ENCODE results near the gene RAET1E. TPM values are rescaled to one million over a fixed set of nuclear protein-coding genes. Genes with fewer than 3 reads are reported as not detected.
"Not testable (repeated sequence)": the region's sequence is repeated elsewhere in the genome, so short reads cannot be mapped to it uniquely, and the experiment has no call there.

Gene RAET1E
- under 1 TPM in 1 of 2 donors, not detected in 1; 0.55 TPM for total RNA-seq
- 0 reads per million in 2 donors for total RNA-seq

- H3K4me1 Mint-ChIP-seq, result peaks cover 34% of the 10 kb centered on the region
- DNase-seq (no peak), ATAC-seq (no peak)
- H3K27ac Mint-ChIP-seq, result peak within 1 kb of the TSS; percentile 87
- H3K27me3 Mint-ChIP-seq, result peaks cover 17% of the 10 kb centered on the region
- peak within 1 kb of the TSS; percentile 75 for H3K4me3 Mint-ChIP-seq
- no peaks in the 10 kb centered on the region for H3K9me3 ChIP-seq (ENCODE audit: control insufficient read depth, low read length, poor library complexity, severe bottlenecking)
- peaks cover 2% of the 10 kb centered on the region for H3K36me3 Mint-ChIP-seq (ENCODE audit: low read depth)
Observed at GRCh38 chr6:149897855-149898744, at the start of gene RAET1E. Gene RAET1E, minus strand, starts transcription at chr6:149898113. Its CDS starts 7,212 bp downstream, at chr6:149890901.

GRCh38 chr6:149947533-149947932, 49.6 kb upstream of the RAET1E start:
- not testable (repeated sequence) for ATAC-seq; DNase-seq; H3K36me3 Mint-ChIP-seq (ENCODE audit: low read depth); H3K27ac Mint-ChIP-seq; H3K4me1 Mint-ChIP-seq; H3K4me3 Mint-ChIP-seq; H3K9me3 ChIP-seq (ENCODE audit: control insufficient read depth, low read length, poor library complexity, severe bottlenecking)
- peaks cover 57% of the 10 kb centered on the region for H3K27me3 Mint-ChIP-seq

- Mint-ChIP-seq H3K27me3 (peaks cover 48% of the 10 kb centered on the region), H3K4me1 (peaks cover 13% of the 10 kb centered on the region)
- not testable (repeated sequence) for H3K9me3 ChIP-seq (ENCODE audit: control insufficient read depth, low read length, poor library complexity, severe bottlenecking); H3K36me3 Mint-ChIP-seq (ENCODE audit: low read depth); H3K27ac Mint-ChIP-seq; H3K4me3 Mint-ChIP-seq; ATAC-seq; DNase-seq
Observed at GRCh38 chr6:149946631-149947030, 48.7 kb upstream of the RAET1E start.

- peaks cover 11% of the 10 kb centered on the region for H3K4me1 Mint-ChIP-seq
- H3K36me3 Mint-ChIP-seq (ENCODE audit: low read depth); H3K4me3 Mint-ChIP-seq; ATAC-seq; H3K9me3 ChIP-seq (ENCODE audit: control insufficient read depth, low read length, poor library complexity, severe bottlenecking); H3K27ac Mint-ChIP-seq; DNase-seq: not testable (repeated sequence)
- peaks cover 37% of the 10 kb centered on the region for H3K27me3 Mint-ChIP-seq
Observed at GRCh38 chr6:149945276-149945675, 47.4 kb upstream of the RAET1E start.

- Mint-ChIP-seq H3K4me1 (peaks cover 17% of the 10 kb centered on the region), H3K4me3 (peak overlapping the region; percentile 82), H3K27me3 (peaks cover 40% of the 10 kb centered on the region)
- not testable (repeated sequence) for ATAC-seq; H3K27ac Mint-ChIP-seq; H3K9me3 ChIP-seq (ENCODE audit: control insufficient read depth, low read length, poor library complexity, severe bottlenecking); H3K36me3 Mint-ChIP-seq (ENCODE audit: low read depth); DNase-seq
Observed at GRCh38 chr6:149943321-149943720, 45.4 kb upstream of the RAET1E start.

GRCh38 chr6:149942461-149942829, 44.5 kb upstream of the RAET1E start:
- no peak for ATAC-seq
- no peak for DNase-seq
- H3K36me3 Mint-ChIP-seq (ENCODE audit: low read depth), result no peaks in the 10 kb centered on the region
- H3K4me3 Mint-ChIP-seq, result peak overlapping the region; percentile 92
- H3K27me3 Mint-ChIP-seq, result peaks cover 40% of the 10 kb centered on the region
- H3K9me3 ChIP-seq (ENCODE audit: control insufficient read depth, low read length, poor library complexity, severe bottlenecking), result no peaks in the 10 kb centered on the region
- H3K4me1 Mint-ChIP-seq, result peaks cover 22% of the 10 kb centered on the region
- H3K27ac Mint-ChIP-seq, result peak overlapping the region; percentile 94

- Mint-ChIP-seq H3K36me3 (ENCODE audit: low read depth) (no peaks in the 10 kb centered on the region), H3K27me3 (peaks cover 44% of the 10 kb centered on the region), H3K4me1 (peaks cover 22% of the 10 kb centered on the region), H3K27ac (peak within 1 kb of the TSS; percentile 94), H3K4me3 (peak within 1 kb of the TSS; percentile 92)
- H3K9me3 ChIP-seq (ENCODE audit: control insufficient read depth, low read length, poor library complexity, severe bottlenecking), result no peaks in the 10 kb centered on the region
- ATAC-seq (peak; percentile 86), DNase-seq (peak; percentile 79 to 89 (median 83))
Observed at GRCh38 chr6:149941583-149942460, 43.9 kb upstream of the RAET1E start, which contains the start of gene ULBP2. Gene ULBP2, plus strand, starts transcription at chr6:149942014. Its CDS starts 59 bp downstream, at chr6:149942073.

- H3K9me3 ChIP-seq (ENCODE audit: control insufficient read depth, low read length, poor library complexity, severe bottlenecking), result no peaks in the 10 kb centered on the region
- ATAC-seq (no peak), DNase-seq (no peak)
- H3K36me3 Mint-ChIP-seq (ENCODE audit: low read depth), result no peaks in the 10 kb centered on the region
- H3K4me1 Mint-ChIP-seq, result peaks cover 19% of the 10 kb centered on the region
- peaks cover 49% of the 10 kb centered on the region for H3K27me3 Mint-ChIP-seq
- H3K27ac Mint-ChIP-seq, result peak overlapping the region; percentile 94
- H3K4me3 Mint-ChIP-seq, result peak overlapping the region; percentile 58
Observed at GRCh38 chr6:149940672-149940982, 42.7 kb upstream of the RAET1E start.

GRCh38 chr6:149939909-149940671, 42.2 kb upstream of the RAET1E start:
- DNase-seq, result no peak
- ATAC-seq, result no peak
- Mint-ChIP-seq H3K4me1 (peaks cover 19% of the 10 kb centered on the region), H3K27ac (peak overlapping the region; percentile 99), H3K36me3 (ENCODE audit: low read depth) (no peaks in the 10 kb centered on the region), H3K27me3 (peaks cover 55% of the 10 kb centered on the region), H3K4me3 (peak overlapping the region; percentile 58)
- no peaks in the 10 kb centered on the region for H3K9me3 ChIP-seq (ENCODE audit: control insufficient read depth, low read length, poor library complexity, severe bottlenecking)

- H3K4me3 Mint-ChIP-seq, result peak overlapping the region; percentile 86
- peaks cover 62% of the 10 kb centered on the region for H3K27me3 Mint-ChIP-seq
- peaks cover 22% of the 10 kb centered on the region for H3K4me1 Mint-ChIP-seq
- DNase-seq (no peak), ATAC-seq (no peak)
- no peaks in the 10 kb centered on the region for H3K9me3 ChIP-seq (ENCODE audit: control insufficient read depth, low read length, poor library complexity, severe bottlenecking)
- H3K36me3 Mint-ChIP-seq (ENCODE audit: low read depth), result peaks cover 2% of the 10 kb centered on the region
- peak overlapping the region; percentile 99 for H3K27ac Mint-ChIP-seq
Observed at GRCh38 chr6:149939356-149939648, 41.4 kb upstream of the RAET1E start.

- Mint-ChIP-seq H3K4me1 (peaks cover 24% of the 10 kb centered on the region), H3K36me3 (ENCODE audit: low read depth) (peaks cover 2% of the 10 kb centered on the region), H3K27me3 (peaks cover 68% of the 10 kb centered on the region), H3K27ac (peak overlapping the region; percentile 99), H3K4me3 (peak overlapping the region; percentile 86)
- ATAC-seq (peak; percentile 65), DNase-seq (peak; percentile 41 to 51 (median 49))
- H3K9me3 ChIP-seq (ENCODE audit: control insufficient read depth, low read length, poor library complexity, severe bottlenecking), result no peaks in the 10 kb centered on the region
Observed at GRCh38 chr6:149938571-149939355, 40.9 kb upstream of the RAET1E start.

GRCh38 chr6:149938013-149938570, 40.2 kb upstream of the RAET1E start:
- Mint-ChIP-seq H3K4me1 (peaks cover 24% of the 10 kb centered on the region), H3K27me3 (peaks cover 75% of the 10 kb centered on the region), H3K4me3 (peak overlapping the region; percentile 86), H3K27ac (peak overlapping the region; percentile 99)
- DNase-seq; H3K36me3 Mint-ChIP-seq (ENCODE audit: low read depth); ATAC-seq; H3K9me3 ChIP-seq (ENCODE audit: control insufficient read depth, low read length, poor library complexity, severe bottlenecking): not testable (repeated sequence)

Measured in T-helper 17 cell (primary cell).